Skin of body (tissue), 2 donors: ENCODE data around the gene SAMD5. TPM values are rescaled to one million over a fixed set of nuclear protein-coding genes. Genes with fewer than 3 reads are reported as not detected.

ENCODE experiments used
- DNase-seq: peaks from one replicate; lab custom pipeline; 2025; lab: John Stamatoyannopoulos, UW
- total RNA-seq: library from RNA; depleted of rRNA; stranded (reverse); fragments of >200 nt; gene quantifications from one replicate; pipeline ENCODE4 v1.2.3, GENCODE V29; 2014

Gene SAMD5
- 28.9 TPM for total RNA-seq

DNA sequence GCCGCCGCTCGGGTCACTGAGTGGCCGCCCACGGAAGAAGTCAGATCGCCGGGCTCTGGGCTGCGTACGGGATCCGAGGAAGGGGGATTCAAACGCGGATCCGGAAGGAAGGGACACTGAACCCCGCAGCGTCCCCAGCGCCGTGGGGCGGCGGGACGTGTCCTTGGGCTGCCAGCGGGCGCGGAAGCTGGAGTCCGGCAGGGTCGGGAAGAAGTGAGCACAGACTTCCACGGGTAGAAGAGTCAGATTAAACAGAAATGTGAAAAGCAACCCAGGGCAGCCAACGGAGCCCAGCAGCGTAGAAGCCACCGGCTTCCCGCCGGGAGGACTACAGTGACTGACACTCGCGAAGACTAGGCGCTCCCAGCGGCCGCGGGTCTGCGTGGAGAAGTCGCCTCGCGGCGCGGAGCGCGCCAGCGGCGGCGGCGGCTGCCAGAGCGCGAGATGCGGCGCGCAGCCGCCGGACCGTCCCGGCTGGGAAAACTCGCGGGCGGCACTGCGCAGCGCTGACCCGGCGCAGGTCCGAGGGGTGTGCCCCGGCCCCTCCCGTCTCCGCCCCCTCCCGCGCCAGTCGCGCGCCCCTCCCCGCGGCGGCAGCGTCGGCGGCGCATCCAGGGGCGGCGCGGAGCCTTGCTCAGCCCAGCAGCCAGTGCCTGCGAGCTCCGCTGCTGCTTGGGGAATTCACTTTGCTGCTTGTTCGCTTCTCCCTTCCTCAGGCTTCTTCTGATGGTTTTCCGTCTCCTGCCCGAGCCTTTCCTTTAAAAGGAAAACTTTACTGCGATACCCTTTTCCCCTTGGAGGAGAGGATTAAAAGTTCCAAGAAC, at the start of gene SAMD5:
Gene SAMD5, plus strand, starts transcription at position 649 of the 824 bp plus-strand sequence. CDS start 239 bp downstream, outside the sequence.
- DNase-seq = peak; percentile 73

- no peak for DNase-seq
Observed at GRCh38 chr6:147459780-147460179, 48.7 kb upstream of the SAMD5 start.

GRCh38 chr6:147463651-147464050, 44.8 kb upstream of the SAMD5 start:
- DNase-seq = no peak

- DNase-seq = no peak
Observed at GRCh38 chr6:147467428-147467827, 41.1 kb upstream of the SAMD5 start.

- no peak for DNase-seq
Observed at GRCh38 chr6:147467886-147468285, 40.6 kb upstream of the SAMD5 start.

DNA sequence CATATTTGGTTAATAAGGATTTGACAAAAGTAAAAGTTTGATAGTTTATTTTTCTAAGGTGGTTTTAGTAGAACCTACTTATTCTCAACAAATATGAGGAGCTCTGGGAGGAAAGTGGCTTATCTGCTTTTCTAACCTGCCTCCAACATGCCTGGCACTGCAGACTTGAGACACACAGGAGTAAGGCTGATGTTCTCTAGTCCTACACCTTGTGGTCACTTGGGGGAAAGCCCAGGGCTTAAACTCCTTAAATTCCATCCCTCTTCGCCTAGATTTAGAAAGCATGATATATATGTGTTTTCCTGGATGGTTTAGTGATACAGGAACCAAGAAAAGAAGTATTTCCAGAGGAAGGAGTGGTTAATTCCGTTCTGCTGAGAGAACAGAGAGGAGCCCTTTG, 39.9 kb upstream of the SAMD5 start:
- no peak for DNase-seq

- no peak for DNase-seq
Observed at GRCh38 chr6:147479857-147480256, 28.6 kb upstream of the SAMD5 start.

DNA sequence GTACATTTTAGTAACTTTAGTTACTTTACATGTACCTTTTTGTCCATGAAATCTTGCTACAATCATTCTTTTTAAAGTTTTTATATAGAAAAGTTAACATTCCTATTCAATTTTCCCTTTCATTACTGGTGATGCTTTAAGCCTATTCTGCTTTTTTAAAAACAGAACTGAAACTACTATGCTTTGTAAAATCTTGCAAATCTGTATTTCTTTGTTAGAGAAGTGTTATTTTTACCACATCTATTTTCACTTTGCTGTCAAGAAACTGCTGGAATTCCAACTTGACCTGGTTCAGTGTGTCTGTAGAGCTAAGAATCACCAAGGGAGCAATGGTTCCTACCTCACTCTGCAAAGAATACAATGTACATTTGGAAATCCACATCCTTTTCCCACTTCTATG, 21.8 kb upstream of the SAMD5 start:
- no peak for DNase-seq

DNA sequence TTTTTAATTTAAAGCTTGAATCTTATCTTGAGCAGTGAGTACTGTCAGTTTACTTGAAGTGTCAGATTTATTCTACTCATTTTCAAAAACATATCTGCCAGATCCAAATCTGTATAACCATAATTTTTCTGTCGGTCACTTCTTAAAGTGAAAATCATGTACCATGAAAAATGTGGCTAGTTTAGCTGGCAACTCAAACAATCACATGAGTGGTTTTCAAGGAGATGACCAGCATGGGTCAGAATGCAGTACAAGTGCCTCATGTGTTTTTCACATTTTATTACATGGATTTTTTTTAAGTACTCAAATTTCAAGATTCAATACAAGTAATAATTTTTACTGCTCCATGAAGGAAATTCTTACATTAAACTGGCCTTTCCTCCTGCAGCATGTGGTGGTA, 11.0 kb upstream of the SAMD5 start:
- no peak for DNase-seq

GRCh38 chr6:147503587-147503986, 4.9 kb upstream of the SAMD5 start:
- no peak for DNase-seq

- no peak for DNase-seq
Observed at GRCh38 chr6:147504848-147505247, 3.6 kb upstream of the SAMD5 start.

- DNase-seq = peak; percentile 40
Observed at GRCh38 chr6:147506704-147507114, 1.8 kb upstream of the SAMD5 start.

DNA sequence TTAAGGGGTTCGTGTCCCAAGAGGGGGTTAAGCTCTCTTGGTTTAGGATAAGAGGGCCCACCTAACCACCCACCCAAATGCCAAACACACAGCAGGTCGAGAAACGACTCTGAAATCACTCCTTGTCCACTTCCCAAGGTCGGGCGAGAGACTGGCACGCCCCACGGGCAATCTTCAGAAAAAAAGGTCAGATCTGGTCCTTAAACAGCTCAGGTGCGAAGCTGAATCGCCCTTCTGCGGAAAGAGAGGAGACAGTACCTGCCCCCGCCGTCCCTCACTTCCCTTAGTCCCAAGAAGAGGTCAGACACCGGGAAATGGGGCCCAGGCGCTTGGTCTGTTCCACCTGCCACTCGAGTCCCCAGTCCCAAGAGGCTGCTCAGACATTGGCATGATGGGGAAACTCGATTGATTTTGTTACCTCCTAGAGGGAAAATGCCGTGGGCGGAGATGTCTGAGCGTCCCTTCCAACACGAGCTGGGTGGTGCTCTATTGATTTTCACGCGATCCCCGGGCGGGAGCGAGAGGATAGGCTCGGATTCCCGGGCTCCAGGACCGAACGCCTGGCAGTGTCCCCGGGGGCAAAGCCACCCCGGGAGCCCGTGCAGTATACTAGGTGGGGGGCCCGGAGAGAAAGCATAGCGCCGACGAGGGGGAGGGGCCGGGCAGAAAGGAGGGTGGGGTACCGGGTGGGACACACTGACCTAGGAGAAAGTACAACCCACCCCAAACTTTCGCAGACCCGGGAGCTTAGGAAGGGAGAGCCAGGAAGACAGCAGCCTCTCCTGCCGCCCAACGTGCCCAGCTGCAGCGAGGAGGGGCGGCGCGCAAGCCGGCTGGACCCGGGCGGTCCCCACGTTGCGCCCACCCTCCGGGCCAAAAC, 1.1 kb upstream of the SAMD5 start:
- no peak for DNase-seq

DNA sequence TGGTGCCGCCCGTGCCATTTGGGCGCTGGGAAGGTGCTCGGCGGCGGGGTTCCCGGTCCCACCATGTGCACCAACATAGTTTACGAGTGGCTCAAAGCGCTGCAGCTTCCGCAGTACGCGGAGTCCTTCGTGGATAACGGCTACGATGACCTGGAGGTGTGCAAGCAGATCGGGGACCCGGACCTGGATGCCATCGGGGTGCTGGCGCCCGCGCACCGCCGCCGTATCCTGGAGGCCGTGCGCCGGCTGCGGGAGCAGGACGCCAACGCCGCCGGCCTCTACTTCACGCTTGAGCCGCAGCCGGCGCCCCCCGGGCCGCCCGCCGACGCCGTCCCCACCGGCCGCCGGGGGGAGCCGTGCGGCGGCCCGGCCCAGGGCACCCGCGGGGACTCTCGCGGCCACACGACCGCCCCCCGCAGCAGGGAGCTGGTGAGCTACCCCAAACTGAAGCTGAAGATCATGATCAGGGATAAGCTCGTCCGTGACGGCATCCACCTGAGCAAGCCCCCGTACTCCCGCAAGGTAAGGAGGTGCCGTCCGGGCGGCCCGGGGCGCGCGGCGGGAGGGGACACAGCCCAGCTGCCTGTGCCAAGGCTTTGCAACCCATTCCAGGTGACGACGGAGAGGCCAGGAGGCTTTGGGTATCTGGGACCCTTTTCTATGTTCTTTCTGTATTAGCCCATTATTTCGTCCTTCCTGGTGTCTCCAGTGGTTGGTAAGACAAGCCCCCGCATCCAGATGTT, 547 bp downstream of the SAMD5 start:
- no peak for DNase-seq

- no peak for DNase-seq
Observed at GRCh38 chr6:147509891-147510290, 1.4 kb downstream of the SAMD5 start.

DNA sequence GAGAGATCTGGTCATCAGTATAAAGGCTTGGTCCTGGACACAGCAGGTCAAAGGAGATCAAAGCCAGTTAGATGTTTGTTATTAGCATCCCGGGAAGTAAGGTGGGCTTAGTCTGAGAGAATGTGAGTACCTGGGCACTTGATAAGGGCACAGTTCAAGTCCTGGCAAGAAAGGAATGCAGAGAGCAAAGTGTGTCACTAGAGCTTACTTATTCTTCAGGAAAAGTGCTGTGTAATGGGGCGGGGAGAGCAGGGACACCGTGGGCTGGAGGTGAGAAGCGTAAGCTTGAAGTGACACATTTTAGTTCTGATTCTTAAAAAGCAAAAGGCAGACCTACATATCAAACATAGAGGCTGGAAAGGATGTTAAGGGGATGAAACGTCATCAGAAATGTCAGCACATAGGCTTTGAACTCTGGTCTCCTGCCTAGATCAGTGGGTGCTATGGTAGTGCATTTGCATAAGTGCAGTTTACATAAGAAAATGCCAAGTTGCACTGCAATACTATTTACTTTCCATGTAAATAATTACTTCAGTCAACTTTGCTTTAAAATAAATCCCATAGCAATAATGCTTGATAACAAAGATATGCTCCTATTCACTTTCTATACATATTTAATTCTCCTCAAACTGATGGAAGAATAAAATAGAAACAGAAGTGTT, 2.6 kb downstream of the SAMD5 start:
- DNase-seq = no peak

DNA sequence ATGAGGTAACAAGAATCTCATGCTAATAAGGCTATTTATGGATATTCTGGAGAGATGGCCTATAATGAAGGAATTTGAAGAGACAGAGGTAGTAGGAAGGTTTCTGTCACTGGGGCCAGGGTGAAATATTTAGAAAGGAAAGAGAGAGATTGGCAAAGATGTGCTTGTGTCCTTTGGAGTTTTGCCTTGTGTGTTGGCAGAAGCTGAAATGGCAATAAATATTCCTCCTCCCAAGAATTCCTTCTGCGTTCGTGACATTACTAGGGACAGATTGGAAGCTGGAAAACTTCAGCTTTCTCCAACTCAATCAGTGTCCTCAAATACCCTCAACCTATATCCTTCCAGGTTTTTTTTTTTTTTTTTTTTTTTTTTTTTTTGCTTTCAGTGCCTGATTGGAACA, 6.3 kb downstream of the SAMD5 start:
- DNase-seq = no peak

DNA sequence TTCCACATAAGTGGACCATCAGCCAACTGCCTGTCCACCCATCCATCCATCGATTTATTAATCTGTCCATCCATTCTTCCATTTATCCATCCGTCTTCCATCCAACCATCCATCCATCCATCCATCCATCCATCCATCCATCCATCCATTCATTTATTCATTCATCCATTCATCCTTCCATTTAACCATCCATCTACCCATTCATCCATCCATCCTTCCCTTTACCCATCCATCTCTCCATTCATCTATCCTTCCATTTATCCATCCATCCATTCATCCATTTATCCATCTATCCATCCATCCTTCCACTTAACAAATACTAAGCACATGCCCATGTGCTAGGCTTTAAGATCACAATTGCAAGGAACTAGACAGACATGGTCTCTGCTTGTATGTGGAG, 6.8 kb downstream of the SAMD5 start:
- no peak for DNase-seq

GRCh38 chr6:147522597-147522996, 14.1 kb downstream of the SAMD5 start:
- DNase-seq = no peak

- DNase-seq = no peak
Observed at GRCh38 chr6:147525519-147526209, 17.2 kb downstream of the SAMD5 start.

DNA sequence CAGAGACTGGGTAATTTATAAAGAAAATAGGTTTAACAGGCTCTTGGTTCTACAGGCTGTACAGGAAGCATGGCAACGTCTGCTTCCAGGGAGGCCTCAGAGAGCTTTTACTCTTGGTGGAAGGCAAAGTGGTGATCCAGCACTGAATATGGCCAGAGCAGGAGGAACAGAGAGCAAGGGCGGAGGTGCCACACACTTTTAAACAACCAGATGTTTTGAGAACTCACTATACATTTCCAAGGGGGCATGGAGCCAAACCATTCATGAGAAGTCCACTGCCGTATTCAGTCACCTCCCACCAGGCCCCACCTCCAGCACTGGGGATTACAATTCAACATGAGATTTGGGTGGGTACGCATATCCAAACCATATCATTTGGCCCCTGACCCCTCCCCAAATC, 18.7 kb downstream of the SAMD5 start:
- DNase-seq = no peak
